A549 (cell line): ENCODE measurements around the gene SELENOV. TPM values are rescaled to one million over a fixed set of nuclear protein-coding genes. Genes with fewer than 3 reads are reported as not detected.

Source experiments
- ATAC-seq, 2 experiments: fragments of 200-7000 bp in 1 of 2; fragments of >200 bp in 1 of 2; cut with Nextera tagmentation in 1 of 2; cut with Tn5 transposase in 1 of 2; 3 replicates each; pipeline versions ENCODE4 v1.8.0 to v1.9.1; 2018 to 2020; ENCODE audit warnings: mild to moderate bottlenecking in 1 of 2, moderate library complexity in 1 of 2
- CTCF ChIA-PET: fragments of 300-600 bp; sonication (Branson Sonifier 250); formaldehyde crosslinking; extraction: SDS; loops from one replicate; lab custom pipeline; 2021; ENCODE audit warnings: antibody characterized with exemption, inconsistent platforms; lab: Yijun Ruan, JAX
- POLR2A ChIA-PET: fragments of 350-600 bp; formaldehyde crosslinking; extraction: SDS; loops from one replicate; lab custom pipeline; 2021; ENCODE audit warnings: antibody characterized with exemption, inconsistent platforms; lab: Yijun Ruan, JAX
- DNase-seq, 2 experiments: peaks; one replicate each; pipeline versions ENCODE4 v3.0.0 to v3.0.0-alpha.2; 2011 to 2016; ENCODE audit warnings: low read depth in 1 of 2, low spot score in 1 of 2
- FAIRE-seq: peaks from 2 replicates; lab custom pipeline; 2011; peaks lifted over from hg19 to GRCh38; lab: Jason Lieb, UNC
- H3K27ac ChIP-seq, 2 experiments: fragments of >200 bp; sonication (Bioruptor Twin); formaldehyde crosslinking; 3 replicates each; pipeline ENCODE4 v1.5.1; 2016 to 2017
- H3K4me1 ChIP-seq: fragments of >200 bp; sonication (Bioruptor Twin); formaldehyde crosslinking; 3 replicates; pipeline ENCODE4 v1.6.1; 2016
- H3K4me2 ChIP-seq: fragments of >200 bp; sonication (Bioruptor Twin); formaldehyde crosslinking; 3 replicates; pipeline ENCODE4 v1.6.1; 2016
- H3K4me3 ChIP-seq: fragments of >200 bp; sonication (Bioruptor Twin); formaldehyde crosslinking; 3 replicates; pipeline ENCODE4 v1.5.1; 2016
- H3K9me3 ChIP-seq: fragments of >200 bp; sonication (Bioruptor Twin); formaldehyde crosslinking; 3 replicates; pipeline ENCODE4 v1.6.1; 2016
- BCL3 ChIP-seq: fragments of >200 bp; sonication (Bioruptor Twin); formaldehyde crosslinking; IDR thresholded peaks from 3 replicates; pipeline ENCODE4 v1.6.1; 2016
- CBX8 ChIP-seq: fragments of 200-600 bp; sonication (generic); IDR thresholded peaks from 2 replicates; pipeline ENCODE4 v1.6.1; 2016
- CEBPB ChIP-seq, 2 experiments: fragments of >200 bp in 1 of 2; sonication (Bioruptor Twin) in 1 of 2; formaldehyde crosslinking in 1 of 2; IDR thresholded peaks; 2 replicates each; pipeline ENCODE4 v1.6.1; 2012 to 2016
- CHD4 ChIP-seq: fragments of 200-600 bp; sonication (generic); IDR thresholded peaks from 2 replicates; pipeline ENCODE4 v1.6.1; 2016; ENCODE audit warnings: antibody characterized with exemption, mild to moderate bottlenecking, borderline replicate concordance
- CTCF ChIP-seq: fragments of >200 bp; sonication (Bioruptor Twin); formaldehyde crosslinking; IDR thresholded peaks from 3 replicates; pipeline ENCODE4 v1.5.1; 2016
- E2F6 ChIP-seq: IDR thresholded peaks from 2 replicates; pipeline ENCODE4 v1.6.1; 2012; ENCODE audit warnings: low read depth, borderline replicate concordance
- EHF ChIP-seq: fragments of 250-450 bp; sonication (Bioruptor Pico); IDR thresholded peaks from 2 replicates; pipeline ENCODE4 v1.5.0; 2020; ENCODE audit warnings: mild to moderate bottlenecking
- ESRRA ChIP-seq: fragments of 150-350 bp; IDR thresholded peaks from 2 replicates; pipeline ENCODE4 v1.6.1; 2014; ENCODE audit warnings: mild to moderate bottlenecking, low read length, borderline replicate concordance
- FOSB ChIP-seq: fragments of 250-450 bp; sonication (Bioruptor Pico); IDR thresholded peaks from 2 replicates; pipeline ENCODE4 v1.5.0; 2020; ENCODE audit warnings: mild to moderate bottlenecking, moderate library complexity
- GATA3 ChIP-seq: IDR thresholded peaks from 2 replicates; pipeline ENCODE4 v1.6.1; 2012; ENCODE audit warnings: borderline replicate concordance
- HDAC2 ChIP-seq: fragments of 200-600 bp; sonication (generic); IDR thresholded peaks from 2 replicates; pipeline ENCODE4 v1.6.1; 2016
- HMGXB4 ChIP-seq: fragments of 250-450 bp; sonication (Bioruptor Pico); IDR thresholded peaks from 2 replicates; pipeline ENCODE4 v1.5.0; 2021; ENCODE audit warnings: mild to moderate bottlenecking, moderate library complexity, borderline replicate concordance
- HOXB13 ChIP-seq: fragments of 250-450 bp; sonication (Bioruptor Pico); IDR thresholded peaks from 2 replicates; pipeline ENCODE4 v1.5.0; 2020; ENCODE audit warnings: low read depth, mild to moderate bottlenecking, moderate library complexity
- HOXB5 ChIP-seq: fragments of 250-450 bp; sonication (Bioruptor Pico); IDR thresholded peaks from 2 replicates; pipeline ENCODE4 v1.5.0; 2020; ENCODE audit warnings: mild to moderate bottlenecking, moderate library complexity
- JUNB ChIP-seq: fragments of >200 bp; sonication (Bioruptor Twin); formaldehyde crosslinking; IDR thresholded peaks from 2 replicates; pipeline ENCODE4 v1.6.1; 2016
- KDM1A ChIP-seq: fragments of 200-600 bp; sonication (generic); IDR thresholded peaks from 2 replicates; pipeline ENCODE4 v1.6.1; 2016; ENCODE audit warnings: low read depth, mild to moderate bottlenecking
- MAZ ChIP-seq: fragments of 150-350 bp; IDR thresholded peaks from 2 replicates; pipeline ENCODE4 v1.6.1; 2014; ENCODE audit warnings: antibody characterized with exemption, low read depth, low read length, borderline replicate concordance
- MYC ChIP-seq: IDR thresholded peaks from 2 replicates; pipeline ENCODE4 v1.6.1; 2012; ENCODE audit warnings: mild to moderate bottlenecking, inconsistent platforms, low read length, improper control_type of control experiment, borderline replicate concordance
- NFE2L2 ChIP-seq: fragments of 150-350 bp; conservative IDR thresholded peaks from 2 replicates; pipeline ENCODE4 v1.6.1; 2014; ENCODE audit warnings: low read length
- RCOR1 ChIP-seq: fragments of 150-350 bp; IDR thresholded peaks from 2 replicates; pipeline ENCODE4 v1.6.1; 2014; ENCODE audit warnings: antibody characterized with exemption, low read length, low read depth
- SREBF2 ChIP-seq: fragments of 450-650 bp; IDR thresholded peaks from 2 replicates; pipeline ENCODE4 v1.6.1; 2014; ENCODE audit warnings: mild to moderate bottlenecking, moderate library complexity
- TFCP2L1 ChIP-seq: fragments of 250-450 bp; sonication (Bioruptor Pico); IDR thresholded peaks from 2 replicates; pipeline ENCODE4 v1.5.0; 2021; ENCODE audit warnings: mild to moderate bottlenecking
- USF2 ChIP-seq: fragments of 450-650 bp; IDR thresholded peaks from 2 replicates; pipeline ENCODE4 v1.6.1; 2014; ENCODE audit warnings: antibody characterized with exemption
- ZFP36 ChIP-seq: fragments of 450-650 bp; IDR thresholded peaks from 2 replicates; pipeline ENCODE4 v1.6.1; 2014; ENCODE audit warnings: borderline replicate concordance; ENCODE audit not compliant: partially characterized antibody
- WGBS: methylation state at CpG from one replicate; pipeline ENCODE4 v1.1.6; 2017; ENCODE audit errors: missing lambda C conversion rate; 5-methylcytosine and 5-hydroxymethylcytosine counted together
- polyA plus RNA-seq, 4 experiments: library from polyadenylated mRNA; depleted of rRNA in 3 of 4; stranded (reverse); fragments of >200 nt; fragmentation: RNase III in 1 of 4; extraction: RNeasy Plus Mini Kit Qiagen cat#74134 plus additional on column Dnase treatment in 1 of 4; gene quantifications; 2 replicates in 3 of 4; 3 replicates in 1 of 4; pipeline ENCODE4 v1.2.3, GENCODE V29; 2011 to 2017
- TF ChIP-seq, protein P1 (sequence below): IDR thresholded peaks from 2 replicates; pipeline ENCODE4 v1.6.1; 2012
- TF ChIP-seq, protein P2 (sequence below): fragments of 250-450 bp; sonication (Bioruptor Pico); IDR thresholded peaks from 2 replicates; pipeline ENCODE4 v1.5.0; 2020; ENCODE audit warnings: low read depth, mild to moderate bottlenecking, moderate library complexity
- TF ChIP-seq, protein P3 (sequence below): fragments of 200-600 bp; sonication (generic); IDR thresholded peaks from 2 replicates; pipeline ENCODE4 v1.6.1; 2016; ENCODE audit warnings: antibody characterized with exemption, mild to moderate bottlenecking, moderate library complexity

SELENOV gene
- polyA plus RNA-seq, 2 of the 4 experiments (the other 2 are of a cell fraction): not detected

- POLR2A ChIA-PET: interaction anchor here (0.5 to 3.4 kb wide), 11 partner anchors 20 to 1573 kb away, joined by 3 to 40 read pairs (median 3); partner anchors contain the start of genes RPS16, SUPT5H and TIMM50
- peak; percentile 99 to 100 for DNase-seq
- ATAC-seq: peak; percentile 95 to 96
- under 1% methylated on average over 65 of the region's 65 CpGs for WGBS
- Histone ChIP-seq H3K4me3 (peak within 1 kb of the TSS; percentile 68), H3K9me3 (no peaks in the 10 kb centered on the region), H3K27ac (peak within 1 kb of the TSS; percentile 83 to 88), H3K4me1 (peaks cover 14% of the 10 kb centered on the region), H3K4me2 (peak within 1 kb of the TSS; percentile 88)
- CTCF ChIA-PET: interaction anchor here (0.6 to 14.2 kb wide), 48 partner anchors 8 to 749 kb away, joined by 3 to 299 read pairs (median 6); partner anchors contain the start of genes DLL3, MED29, PAF1 and PLEKHG2
- peak; percentile 100 for FAIRE-seq
- TF ChIP-seq NFE2L2 (0 out of 2 replicates have a peak, but pooled peaks have one; percentile 11), KDM1A (no peak), USF2 (no peak), ZFP36 (no peak), MYC (peak; percentile 41; the same call in 1 of the 2 replicates), RCOR1 (no peak), GATA3 (no peak), FOSB (no peak), EHF (CRISPR knock-in tag) (no peak), CEBPB (IDR thresholded peaks at IDR 0.05) (no peak), CTCF (peak; percentile 100), SREBF2 (no peak), CBX8 (no peak), TFCP2L1 (no peak), HDAC2 (peak; percentile 75; the same call in 1 of the 2 replicates), BCL3 (peak; percentile 93), E2F6 (peak; percentile 72), ESRRA (0 out of 2 replicates have a peak, but pooled peaks have one; percentile 5), HOXB13 (CRISPR knock-in tag) (no peak), HMGXB4 (CRISPR knock-in tag) (no peak; the same call in 1 of the 2 replicates), JUNB (no peak), MAZ (no peak), HOXB5 (CRISPR knock-in tag) (no peak), CHD4 (no peak)
- TF ChIP-seq, protein P1, sequence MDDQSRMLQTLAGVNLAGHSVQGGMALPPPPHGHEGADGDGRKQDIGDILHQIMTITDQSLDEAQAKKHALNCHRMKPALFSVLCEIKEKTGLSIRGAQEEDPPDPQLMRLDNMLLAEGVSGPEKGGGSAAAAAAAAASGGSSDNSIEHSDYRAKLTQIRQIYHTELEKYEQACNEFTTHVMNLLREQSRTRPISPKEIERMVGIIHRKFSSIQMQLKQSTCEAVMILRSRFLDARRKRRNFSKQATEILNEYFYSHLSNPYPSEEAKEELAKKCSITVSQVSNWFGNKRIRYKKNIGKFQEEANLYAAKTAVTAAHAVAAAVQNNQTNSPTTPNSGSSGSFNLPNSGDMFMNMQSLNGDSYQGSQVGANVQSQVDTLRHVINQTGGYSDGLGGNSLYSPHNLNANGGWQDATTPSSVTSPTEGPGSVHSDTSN: no peak
- TF ChIP-seq, protein P2, sequence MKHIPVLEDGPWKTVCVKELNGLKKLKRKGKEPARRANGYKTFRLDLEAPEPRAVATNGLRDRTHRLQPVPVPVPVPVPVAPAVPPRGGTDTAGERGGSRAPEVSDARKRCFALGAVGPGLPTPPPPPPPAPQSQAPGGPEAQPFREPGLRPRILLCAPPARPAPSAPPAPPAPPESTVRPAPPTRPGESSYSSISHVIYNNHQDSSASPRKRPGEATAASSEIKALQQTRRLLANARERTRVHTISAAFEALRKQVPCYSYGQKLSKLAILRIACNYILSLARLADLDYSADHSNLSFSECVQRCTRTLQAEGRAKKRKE (CRISPR knock-in tag): no peak
- TF ChIP-seq, protein P3, sequence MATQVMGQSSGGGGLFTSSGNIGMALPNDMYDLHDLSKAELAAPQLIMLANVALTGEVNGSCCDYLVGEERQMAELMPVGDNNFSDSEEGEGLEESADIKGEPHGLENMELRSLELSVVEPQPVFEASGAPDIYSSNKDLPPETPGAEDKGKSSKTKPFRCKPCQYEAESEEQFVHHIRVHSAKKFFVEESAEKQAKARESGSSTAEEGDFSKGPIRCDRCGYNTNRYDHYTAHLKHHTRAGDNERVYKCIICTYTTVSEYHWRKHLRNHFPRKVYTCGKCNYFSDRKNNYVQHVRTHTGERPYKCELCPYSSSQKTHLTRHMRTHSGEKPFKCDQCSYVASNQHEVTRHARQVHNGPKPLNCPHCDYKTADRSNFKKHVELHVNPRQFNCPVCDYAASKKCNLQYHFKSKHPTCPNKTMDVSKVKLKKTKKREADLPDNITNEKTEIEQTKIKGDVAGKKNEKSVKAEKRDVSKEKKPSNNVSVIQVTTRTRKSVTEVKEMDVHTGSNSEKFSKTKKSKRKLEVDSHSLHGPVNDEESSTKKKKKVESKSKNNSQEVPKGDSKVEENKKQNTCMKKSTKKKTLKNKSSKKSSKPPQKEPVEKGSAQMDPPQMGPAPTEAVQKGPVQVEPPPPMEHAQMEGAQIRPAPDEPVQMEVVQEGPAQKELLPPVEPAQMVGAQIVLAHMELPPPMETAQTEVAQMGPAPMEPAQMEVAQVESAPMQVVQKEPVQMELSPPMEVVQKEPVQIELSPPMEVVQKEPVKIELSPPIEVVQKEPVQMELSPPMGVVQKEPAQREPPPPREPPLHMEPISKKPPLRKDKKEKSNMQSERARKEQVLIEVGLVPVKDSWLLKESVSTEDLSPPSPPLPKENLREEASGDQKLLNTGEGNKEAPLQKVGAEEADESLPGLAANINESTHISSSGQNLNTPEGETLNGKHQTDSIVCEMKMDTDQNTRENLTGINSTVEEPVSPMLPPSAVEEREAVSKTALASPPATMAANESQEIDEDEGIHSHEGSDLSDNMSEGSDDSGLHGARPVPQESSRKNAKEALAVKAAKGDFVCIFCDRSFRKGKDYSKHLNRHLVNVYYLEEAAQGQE: no peak
Observed at GRCh38 chr19:39532233-39533002, 17.5 kb downstream of the SELENOV start, which contains the start of gene EID2B. Gene EID2B, minus strand, starts transcription at chr19:39532852. Its CDS starts 50 bp downstream, at chr19:39532802.
